Stimulated activated CD4-positive, alpha-beta T cell treated with anti-CD3 and anti-CD28 coated beads, Interleukin-4, amount 100 ng/mL, for 24 hours (primary cell): ENCODE measurements around the gene S1PR2.
A peak's percentile ranks its signal among the peaks of the same experiment; 100 is the strongest.
"Not testable (repeated sequence)": the region's sequence is repeated elsewhere in the genome, so short reads cannot be mapped to it uniquely, and the experiment has no call there.

Experiments
- DNase-seq: peaks from one replicate; pipeline ENCODE4 v3.0.0-alpha.2; 2020

S1PR2 gene

DNA sequence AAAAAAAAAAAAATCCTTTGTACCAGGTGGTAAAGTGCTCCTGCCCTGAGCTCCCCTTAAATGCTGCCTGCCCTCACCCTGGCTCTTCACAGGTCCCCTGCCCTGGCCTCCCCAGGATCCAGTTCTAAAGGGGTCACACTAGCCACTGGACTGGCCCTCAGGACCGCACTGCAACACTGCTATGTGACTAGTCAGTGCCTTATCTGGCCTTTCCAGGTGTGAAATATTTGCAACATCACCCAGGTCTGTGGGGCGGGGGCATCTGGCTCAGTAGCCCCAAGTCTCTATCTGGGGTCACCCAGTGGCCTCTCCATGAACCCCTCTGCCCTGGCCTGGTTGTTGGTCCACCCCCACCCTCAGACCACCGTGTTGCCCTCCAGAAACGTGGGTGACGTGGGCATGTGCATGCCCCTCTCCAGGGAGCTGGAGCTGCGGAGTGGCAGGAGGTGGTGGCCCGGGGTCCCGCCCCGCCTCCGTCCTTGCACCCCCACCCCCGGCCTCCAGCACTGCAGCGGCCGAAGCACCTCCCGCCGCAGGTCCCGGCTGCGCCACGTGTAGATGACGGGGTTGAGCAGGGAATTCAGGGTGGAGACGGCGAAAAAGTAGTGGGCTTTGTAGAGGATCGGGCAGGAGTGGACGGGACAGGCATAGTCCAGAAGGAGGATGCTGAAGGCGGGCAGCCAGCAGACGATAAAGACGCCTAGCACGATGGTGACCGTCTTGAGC, 7.5 kb downstream of the S1PR2 start:
- DNase-seq, result no peak

DNA sequence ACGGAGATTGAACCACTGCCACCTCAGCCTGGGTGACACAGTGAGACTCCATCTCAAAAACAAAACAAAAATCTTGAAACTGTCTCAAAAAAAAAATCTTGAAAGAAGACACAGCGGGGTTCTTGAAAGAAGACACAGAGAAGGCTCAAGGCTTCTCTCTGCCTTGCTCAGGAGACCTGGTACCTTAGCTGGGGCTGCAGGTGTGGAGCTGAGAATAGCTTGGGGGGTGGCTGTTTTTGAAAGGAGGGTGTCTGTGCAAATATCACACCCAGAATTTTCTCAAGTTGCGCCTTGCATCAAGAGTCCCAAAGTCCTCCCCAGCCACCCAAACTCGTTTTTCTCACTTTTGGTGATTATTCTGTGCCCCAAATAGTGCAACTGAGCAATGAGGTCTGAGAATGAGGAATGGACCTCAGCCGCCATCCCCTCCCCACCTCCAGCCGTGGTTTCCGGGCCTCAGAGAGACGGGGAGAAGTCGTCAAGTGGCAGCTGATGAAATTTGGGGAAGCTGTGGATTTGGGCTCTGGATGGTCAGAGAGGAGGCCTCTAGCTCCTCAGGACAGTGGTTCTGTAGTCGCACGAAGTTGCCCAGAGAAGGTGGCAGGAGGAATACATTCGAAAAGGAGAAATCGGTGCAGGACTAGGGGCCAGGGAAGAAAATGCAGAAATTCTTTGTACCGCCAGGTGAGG, 8.8 kb downstream of the S1PR2 start:
- DNase-seq, result no peak

DNA sequence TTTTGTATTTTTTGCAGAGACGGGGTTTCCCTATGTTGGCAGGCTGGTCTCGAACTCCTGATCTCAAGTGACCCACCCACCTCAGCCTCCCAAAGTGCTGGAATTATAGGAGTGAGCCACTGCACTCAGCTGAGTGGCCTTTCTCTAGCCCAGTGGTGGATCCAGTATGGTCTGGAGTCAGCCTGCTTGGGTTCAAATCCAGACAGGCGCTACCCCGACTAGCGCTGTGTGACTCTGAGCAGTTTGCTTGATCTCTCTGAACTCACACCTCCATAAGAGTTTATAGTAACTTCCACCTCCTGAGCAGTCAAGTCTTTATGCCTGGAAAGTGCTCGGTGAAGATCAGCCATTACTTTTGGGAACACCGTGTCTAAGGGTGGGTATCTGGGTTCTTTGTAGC, 10.4 kb downstream of the S1PR2 start:
- no peak for DNase-seq

DNA sequence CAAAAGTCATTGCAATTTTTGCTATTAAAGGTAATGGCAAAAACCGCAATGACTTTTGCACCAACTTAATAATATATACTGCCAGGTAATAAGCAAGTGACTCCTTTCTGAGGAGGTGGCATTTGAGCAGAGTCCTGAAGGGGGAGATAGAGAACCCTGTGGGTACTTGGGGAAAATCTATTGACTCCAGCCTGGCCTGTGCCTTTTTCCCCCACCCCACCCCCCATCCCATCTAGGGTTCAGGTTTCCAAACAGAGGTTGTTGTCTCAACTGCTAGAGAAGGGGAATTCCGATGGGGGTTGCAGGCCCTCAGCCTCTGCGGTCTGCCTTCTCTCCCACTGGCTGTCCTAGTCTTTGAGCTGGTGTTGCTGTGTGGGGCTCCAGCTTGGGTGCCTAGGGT, 11.5 kb downstream of the S1PR2 start:
- DNase-seq, result peak; percentile 33

DNA sequence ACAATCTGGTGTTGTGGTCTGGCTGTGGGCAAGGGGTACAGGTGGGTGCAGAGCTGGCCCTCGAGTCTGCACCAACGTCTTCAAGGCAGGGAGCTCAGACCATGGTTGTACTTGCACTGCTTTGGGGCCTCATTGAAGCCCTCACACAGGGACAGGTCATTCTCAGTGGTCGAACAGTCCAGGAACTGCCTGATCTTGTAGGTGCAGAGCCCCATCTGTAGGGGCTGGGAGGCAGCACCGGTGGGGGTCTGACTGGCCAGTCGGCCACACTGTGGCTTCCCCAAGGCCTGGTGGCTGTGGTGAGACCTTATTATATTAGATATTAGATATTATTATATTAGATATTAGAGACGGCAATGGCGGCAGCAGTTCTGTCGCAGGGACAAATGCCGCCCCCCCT, 14.0 kb downstream of the S1PR2 start:
- no peak for DNase-seq

DNA sequence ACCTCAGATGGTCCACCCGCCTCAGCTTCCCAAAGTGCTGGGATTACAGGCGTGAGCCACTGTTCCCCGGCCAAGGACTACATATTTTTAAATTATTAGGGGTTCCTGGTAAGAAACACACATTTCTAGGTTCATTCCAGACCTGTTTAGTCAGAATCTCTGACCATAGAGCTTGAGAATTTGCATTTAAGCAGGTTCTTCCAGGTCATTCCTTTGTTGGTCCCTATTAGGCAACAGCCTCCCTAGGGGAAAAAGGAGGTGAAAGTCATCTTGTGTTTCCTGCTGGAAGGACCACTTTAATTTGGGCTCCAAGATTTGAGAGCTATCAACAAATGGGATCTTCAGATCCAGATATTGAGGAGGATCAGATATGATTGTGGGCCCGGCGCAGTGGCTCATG, 16.3 kb downstream of the S1PR2 start:
- no peak for DNase-seq

DNA sequence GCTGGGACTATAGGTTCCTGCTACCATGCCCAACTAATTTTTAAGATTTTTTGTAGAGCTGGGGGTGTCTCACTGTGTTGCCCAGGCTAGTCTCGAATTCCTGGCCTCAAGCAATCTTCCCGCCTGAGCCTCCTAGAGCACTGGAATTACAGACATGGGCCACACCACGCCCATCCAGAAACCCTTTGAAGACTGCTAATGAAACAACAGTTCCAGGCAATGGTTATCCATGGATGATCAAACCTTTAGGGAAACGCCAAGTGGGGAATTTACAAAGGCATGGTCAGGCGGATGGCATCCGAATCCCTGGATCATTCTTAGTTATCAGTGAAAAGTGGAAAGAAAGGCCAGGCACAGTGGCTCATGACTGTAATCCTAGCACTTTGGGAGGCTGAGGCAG, 19.4 kb downstream of the S1PR2 start:
- no peak for DNase-seq

DNA sequence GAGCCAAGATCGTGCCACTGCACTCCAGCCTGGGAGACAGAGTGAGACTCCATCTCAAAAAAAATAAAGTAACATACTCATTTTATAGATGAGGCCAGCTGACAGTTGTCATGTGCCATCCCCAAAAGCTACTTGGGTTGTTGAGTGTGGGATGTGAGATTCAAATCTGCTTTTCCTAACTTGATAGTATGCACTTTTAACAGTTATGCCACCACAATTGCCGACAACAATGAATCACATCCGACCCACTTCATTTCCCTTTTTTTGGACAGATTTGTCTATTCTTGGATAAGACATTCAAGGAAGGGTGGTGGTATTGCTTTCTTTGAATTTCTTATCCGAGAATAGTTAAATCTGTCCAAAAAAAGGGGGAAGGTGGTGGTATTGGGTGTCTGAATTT, 20.1 kb downstream of the S1PR2 start:
- no peak for DNase-seq

DNA sequence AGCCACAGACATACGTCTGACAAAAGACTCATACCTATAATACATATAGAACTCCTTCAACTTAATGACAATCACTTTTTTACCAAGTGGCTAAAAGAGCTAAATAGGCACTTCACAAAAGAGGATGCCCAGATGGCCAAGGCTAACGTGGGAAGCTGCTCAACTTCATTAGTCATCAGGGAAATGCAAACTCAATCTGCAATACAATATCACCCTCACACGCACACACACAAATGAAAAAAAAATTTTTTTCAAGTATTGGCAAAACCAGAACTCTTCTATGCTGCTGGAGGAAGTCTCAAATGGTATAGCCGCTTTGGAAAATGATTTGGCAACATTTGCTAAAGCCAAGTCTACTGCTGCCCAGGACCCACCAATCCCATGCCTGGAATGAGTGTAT, 21.8 kb downstream of the S1PR2 start:
- no peak for DNase-seq

DNA sequence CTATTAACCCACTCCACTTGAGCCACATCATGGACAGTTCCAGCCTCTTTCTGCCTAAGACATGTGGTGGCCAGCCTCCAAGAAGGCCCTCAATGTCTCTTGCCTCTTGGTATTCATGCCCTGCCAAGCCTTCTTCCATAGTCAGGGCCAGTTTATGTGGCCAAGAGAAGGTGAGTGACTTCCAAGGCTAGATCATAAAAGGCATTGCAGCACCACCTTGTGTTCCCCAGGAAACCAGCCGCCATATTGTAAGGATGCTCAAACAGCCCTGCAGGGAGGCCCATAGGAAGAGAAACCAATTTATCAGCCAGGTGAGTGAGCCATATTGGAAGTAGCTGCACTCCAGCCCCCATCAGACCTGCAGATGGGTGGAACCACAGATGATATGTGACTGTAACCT, 24.1 kb downstream of the S1PR2 start:
- DNase-seq, result no peak

DNA sequence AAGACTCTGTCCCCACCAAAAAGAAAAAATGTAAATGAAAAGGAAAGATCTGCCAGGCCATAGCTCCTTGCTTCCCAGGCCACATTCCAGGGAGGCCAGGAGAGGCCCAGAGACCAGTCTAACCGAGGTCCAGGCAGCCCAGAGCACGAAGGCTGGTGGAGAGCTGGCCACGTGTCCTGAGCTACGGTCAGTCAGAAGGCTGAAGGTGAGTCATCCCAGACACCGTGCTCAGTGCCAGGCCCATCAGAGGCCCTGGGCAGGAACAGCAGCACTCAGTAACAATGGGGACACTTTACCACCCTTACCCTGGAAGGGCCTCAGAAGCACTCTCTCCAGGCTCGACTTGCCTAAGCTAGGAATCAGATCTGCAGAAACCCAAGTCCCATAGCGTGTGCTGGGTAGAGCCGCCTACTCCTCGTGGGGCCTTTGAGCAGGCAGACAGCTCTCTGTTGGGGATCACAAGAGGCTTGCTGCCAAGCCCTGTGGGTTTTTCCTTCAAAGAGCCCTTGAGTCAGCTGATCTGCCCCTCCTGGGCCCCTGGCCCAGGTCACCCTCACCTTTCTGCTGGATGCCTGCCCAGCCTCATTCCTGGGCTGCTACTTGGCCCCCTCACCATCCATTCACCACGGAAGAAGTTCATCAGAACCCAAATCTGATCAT, 24.8 kb downstream of the S1PR2 start:
- no peak for DNase-seq

DNA sequence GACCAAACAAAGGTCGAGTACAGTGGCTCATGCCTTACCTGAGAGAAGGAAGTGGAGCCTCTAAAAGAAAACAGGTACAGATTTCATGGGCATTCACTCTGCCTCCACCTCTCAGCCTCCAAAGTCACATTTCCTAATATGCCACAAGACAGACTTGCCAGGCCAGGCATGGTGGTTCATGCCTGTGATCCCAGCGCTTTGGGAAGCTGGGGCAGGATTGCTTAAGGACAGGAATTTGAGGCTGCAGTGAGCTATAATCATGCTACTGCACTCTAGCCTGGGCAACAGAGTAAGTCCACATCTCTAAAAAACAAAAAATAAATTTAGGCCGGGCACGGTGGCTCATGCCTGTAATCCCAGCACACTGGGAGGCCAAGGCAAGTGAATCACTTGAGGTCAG, 25.5 kb downstream of the S1PR2 start:
- DNase-seq, result no peak

DNA sequence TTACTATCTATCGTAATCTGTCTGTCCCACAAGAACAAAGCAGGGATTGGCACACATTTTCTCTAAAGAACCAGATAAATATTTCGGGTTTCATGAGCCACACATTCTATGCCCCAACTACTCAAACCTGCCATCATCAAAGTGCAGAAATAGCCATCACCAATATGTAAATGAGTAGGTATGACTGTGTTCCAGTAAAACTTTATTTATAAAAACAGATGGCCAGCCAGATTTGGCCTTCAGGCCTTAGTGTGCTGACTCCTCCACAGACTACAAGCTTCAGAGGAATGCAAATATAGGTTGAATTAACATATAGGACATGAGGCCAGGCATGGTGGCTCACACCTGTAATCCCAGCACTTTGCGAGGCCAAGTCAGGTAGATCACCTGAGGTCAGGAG, 27.4 kb downstream of the S1PR2 start:
- DNase-seq, result no peak

DNA sequence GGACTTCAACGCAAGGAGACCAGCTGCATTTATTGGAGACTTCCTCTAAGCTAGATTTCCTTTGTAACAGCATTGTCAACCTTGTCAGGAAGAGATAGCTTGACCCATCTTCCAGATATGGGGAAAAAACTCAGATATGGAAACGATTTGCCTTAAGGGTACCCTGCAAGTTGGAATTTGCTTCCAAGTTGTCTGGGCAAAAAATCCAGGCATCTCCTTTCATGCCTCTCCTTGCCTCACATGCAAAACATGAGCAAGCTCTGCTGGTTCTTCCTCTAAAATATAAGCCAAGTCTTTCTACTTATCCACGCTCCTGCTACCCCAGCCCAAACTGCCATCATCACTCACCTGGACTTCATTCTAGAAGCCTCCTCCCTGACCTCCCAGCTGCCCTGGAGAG, 30.0 kb downstream of the S1PR2 start:
- no peak for DNase-seq

DNA sequence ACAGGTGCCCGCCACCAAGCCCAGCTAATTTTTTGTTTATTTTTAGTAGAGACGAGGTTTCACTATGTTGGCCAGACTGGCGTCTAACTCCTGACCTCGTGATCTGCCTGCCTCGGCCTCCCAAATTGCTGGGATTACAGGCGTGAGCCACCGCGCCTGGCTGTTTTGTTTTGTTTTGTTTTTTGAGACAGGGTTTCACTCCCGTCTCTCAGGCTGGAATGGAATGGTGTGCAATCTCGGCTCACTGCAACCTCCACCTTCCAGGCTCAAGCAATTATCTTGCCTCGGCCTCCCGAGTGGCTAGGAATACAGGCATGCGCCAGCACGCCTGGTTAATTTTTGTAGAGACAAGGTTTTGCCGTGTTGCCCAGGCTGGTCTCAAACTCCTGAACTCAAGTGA, 31.0 kb downstream of the S1PR2 start:
- not testable (repeated sequence) for DNase-seq

DNA sequence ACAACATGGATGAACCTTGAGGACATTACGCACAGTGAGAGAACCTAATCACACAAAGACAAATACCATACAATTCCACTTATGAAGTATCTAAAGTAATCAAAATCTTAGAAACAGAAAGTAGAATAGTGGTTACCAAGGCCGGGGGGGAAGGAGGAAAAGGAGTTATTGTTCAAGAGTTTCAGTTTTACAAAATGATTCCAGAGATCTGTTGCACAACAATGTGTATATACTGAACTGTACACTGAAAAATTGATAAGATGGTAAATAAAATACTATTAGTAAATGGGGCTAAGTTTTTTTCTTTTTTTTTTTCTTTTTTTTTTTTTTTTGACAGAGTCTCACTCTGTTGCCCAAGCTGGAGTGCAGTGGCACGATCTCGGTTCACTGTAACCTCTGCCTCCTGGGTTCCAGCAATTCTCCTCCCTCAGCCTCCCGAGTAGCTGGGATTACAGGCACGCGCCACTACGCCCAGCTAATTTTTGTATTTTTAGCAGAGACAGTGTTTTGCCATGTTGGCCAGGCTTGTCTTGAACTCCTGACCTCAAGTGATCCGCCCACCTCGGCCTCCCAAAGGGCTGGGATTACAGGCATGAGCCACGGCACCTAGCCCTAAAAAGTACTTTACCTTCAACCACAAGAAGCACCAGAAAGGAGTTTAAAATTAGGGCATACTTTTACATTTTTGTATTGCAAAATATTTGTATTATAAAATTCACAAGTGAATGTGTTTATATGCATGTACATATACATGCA, 32.1 kb downstream of the S1PR2 start:
- peak; percentile 29 for DNase-seq

DNA sequence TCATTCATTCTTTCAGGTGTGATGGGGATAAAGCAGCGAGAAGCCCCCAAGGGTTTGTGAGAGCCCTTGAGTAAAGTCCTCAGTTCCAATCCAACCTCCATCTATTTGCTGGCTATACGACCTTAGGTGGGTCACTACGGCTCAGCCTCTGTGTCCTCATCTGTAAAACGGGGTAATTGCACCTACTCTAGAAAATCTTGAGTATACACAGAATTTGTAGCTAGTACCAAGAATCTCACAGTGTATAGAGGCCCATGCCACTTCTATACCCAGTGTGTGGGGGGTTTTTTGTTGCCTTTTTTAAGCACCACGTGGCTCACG, 36.0 kb downstream of the S1PR2 start:
- DNase-seq, result no peak

DNA sequence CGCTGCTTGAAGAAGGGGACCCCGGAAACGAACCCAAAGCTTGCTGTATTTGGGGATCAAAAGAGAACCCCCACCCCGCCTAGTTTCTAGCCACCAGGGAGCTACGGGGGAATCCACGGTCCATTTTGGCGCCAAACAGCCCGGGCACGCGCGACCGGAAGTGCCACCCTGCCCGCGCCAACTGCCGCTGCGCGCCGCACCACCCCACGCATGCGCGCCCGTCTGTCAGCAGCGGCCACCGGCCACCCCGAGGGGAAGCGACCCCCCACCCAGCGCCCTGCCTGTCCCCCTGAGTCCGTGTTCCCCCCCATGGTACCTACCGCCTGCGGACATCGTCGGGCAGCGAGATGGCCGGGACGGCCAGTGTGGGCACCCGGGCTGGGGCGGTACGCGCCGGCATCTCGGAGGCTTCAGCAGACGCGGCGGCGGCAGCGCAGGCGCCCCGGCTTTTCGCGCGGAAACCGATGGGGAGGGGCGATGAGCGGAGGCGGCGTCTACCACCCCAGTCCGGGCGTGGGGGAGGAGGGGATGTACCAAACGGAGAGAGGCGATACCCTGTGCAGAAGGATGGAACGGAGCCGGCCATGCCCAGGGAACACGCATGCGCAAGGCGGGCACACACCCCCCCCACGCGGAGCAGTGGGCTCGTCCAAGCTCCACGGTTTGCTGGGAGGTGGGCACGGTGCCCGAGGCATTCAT, 36.5 kb downstream of the S1PR2 start, which contains the start of gene DNMT1:
Gene DNMT1, minus strand, starts transcription at position 454 of the 699 bp plus-strand sequence. Its CDS starts 54 bp downstream, at position 400.
- peak; percentile 99 for DNase-seq

DNA sequence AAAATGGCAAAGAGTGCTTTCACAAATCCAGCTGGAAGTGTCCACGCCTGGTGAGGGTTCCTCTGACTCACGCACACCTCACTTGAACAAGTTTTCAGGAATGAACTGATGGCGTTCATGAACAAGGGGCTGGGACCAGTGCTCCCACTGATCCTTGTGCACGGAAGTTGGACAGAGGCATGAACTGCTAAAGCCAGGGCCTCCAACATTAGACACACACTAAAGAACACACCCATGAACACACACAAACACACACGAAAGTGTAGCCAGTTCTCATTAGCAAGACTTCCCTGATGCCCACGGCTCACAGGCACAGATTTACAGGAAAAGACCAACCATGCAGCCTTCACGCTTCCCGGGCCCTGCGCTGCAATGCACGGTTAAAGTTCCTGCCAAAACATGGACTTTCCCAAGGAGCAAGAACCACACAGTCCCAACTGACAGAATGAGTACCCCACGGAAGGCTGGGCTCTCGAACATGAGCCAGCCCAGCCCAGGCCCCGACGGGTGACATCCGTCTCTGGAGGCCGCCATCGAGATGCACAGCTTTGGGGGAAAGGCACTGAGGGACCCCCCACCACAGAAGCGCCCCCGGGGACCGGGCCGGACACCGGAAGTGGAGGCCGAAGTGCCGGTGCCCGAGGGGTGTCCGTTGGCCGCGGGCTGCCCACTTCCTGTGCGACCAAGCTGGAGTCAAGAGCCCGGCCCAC, 37.2 kb downstream of the S1PR2 start:
- peak; percentile 11 for DNase-seq

DNA sequence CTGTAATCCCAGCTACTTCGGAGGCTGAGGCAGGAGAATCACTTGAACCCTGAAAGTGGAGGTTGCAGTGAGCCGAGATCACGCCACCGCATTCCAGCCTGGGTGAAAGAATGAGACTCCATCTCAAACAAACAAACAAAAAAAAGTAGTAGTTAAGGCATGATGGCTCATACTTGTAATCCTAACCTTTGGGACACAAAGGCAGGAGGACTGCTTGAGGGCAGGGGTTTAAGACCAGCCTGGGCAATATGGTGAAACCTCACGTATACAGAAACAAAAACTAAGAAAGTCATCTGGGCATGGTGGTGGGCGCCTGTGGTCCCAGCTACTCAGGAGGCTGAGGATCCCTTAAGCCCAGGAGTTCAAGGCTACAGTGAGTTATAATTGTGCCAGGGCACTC, 38.2 kb downstream of the S1PR2 start:
- DNase-seq, result no peak

DNA sequence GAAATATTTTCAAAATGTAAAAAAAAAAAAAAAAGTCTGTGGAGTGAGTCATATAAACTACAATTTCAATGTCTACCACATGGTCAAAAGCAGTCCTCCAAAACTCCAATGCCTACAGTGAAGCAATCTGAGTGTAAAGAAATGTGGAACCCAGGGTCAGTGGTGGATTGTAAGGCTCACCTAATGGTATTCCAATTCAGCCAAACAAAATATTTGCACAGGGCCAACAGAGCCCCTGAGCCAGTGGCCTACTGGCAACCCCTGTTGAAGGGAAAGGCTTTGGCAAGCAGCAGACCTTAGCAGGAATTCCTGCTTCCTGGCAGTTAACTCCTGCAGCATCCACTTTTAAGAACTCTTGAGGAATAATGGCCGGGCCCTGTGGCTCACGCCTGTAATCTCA, 39.8 kb downstream of the S1PR2 start:
- DNase-seq, result no peak

DNA sequence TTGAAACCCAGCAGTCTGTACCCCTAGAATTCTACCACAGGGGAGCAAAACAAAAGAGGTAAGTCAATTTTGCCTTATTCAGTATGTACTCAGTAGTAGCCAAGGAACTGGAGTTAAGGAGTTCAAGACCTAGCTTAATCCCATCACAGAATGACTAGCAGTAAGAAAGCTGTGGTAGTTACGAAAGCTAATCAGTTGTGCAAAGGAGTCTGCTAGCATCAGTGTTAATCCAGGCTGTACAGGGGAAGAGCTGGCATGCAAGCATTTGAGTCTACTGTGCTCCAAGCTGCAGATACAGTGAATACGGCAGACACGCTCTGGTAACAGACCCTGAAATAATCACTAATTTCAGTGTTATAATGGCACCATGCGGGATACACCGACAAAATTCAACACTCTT, 41.1 kb downstream of the S1PR2 start:
- no peak for DNase-seq
